Measurements from ENCODE around the gene ING2.

The ING2 gene

DNA sequence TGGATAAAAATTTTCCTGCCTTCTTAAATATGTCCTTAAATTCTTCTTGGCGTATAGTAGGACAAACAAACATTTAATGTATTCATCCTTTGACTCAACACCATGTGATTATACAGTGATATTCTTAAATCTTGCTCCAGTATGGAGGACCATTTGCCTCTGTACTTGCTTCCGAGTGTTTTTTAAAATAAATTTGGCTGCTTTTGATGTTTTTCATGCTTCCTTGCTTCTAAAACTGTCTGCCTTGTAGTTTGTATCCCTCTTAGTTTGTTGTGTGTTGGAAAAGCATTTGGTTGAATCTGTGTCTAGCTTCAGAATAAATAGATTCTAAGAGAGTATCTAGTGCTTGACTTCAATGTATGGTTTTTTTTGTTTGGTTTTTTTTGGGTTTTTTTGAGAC lies 12.3 kb downstream of the ING2 start:
- Histone ChIP-seq H3K27me3 (ENCODE audit: control insufficient read depth, insufficient read depth, low read length) (no peaks in the 10 kb centered on the region), H3K4me2 (ENCODE audit: low read length) (no peak overlapping the region), H2AFZ (no peak overlapping the region), H3K4me1 (no peaks in the 10 kb centered on the region), H3K79me2 (no peaks in the 10 kb centered on the region), H3K36me3 (ENCODE audit: control insufficient read depth, insufficient read depth, low read length) (no peaks in the 10 kb centered on the region), H3K9ac (no peak overlapping the region), H3K27ac (no peak overlapping the region), H3K9me3 (ENCODE audit: control insufficient read depth, low read length) (no peaks in the 10 kb centered on the region), H3K4me3 (ENCODE audit: low read depth, low read length) (no peak overlapping the region)
- no peak for TF ChIP-seq CTCF (IDR thresholded peaks at IDR 0.05)

DNA sequence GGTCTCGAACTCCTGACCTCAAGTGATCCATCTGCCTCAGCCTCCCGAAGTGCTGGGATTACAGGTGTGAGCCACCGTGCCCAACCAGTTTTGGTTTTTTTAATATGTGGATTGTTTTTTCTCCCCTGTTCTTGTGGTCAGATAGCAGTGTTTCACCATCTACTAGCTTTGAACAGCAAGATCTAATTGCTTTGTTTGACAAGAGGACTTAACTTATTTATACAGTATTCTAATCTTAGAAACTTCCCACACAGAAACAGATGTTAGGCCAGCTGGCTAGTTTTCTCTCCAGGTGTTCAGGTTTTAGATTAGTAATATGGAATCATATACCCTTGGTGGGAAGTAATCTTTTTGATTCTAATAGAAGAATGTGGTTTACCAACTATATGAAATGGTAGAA lies 12.9 kb downstream of the ING2 start:
- no peak for TF ChIP-seq CTCF (IDR thresholded peaks at IDR 0.05)
- H3K79me2 ChIP-seq = no peaks in the 10 kb centered on the region
- H3K4me1 ChIP-seq = no peaks in the 10 kb centered on the region
- H3K9me3 ChIP-seq (ENCODE audit: control insufficient read depth, low read length) = no peaks in the 10 kb centered on the region
- no peaks in the 10 kb centered on the region for H3K36me3 ChIP-seq (ENCODE audit: control insufficient read depth, insufficient read depth, low read length)
- H3K27me3 ChIP-seq (ENCODE audit: control insufficient read depth, insufficient read depth, low read length) = no peaks in the 10 kb centered on the region
- H3K27ac ChIP-seq = no peak overlapping the region
- no peak overlapping the region for H3K4me2 ChIP-seq (ENCODE audit: low read length)
- H3K4me3 ChIP-seq (ENCODE audit: low read depth, low read length) = no peak overlapping the region
- H3K9ac ChIP-seq = no peak overlapping the region
- no peak overlapping the region for H2AFZ ChIP-seq

- TF ChIP-seq CTCF (IDR thresholded peaks at IDR 0.05) = no peak
- Histone ChIP-seq H3K9ac (no peak overlapping the region), H3K79me2 (no peaks in the 10 kb centered on the region), H3K27me3 (ENCODE audit: control insufficient read depth, insufficient read depth, low read length) (no peaks in the 10 kb centered on the region), H3K27ac (no peak overlapping the region), H2AFZ (no peak overlapping the region), H3K36me3 (ENCODE audit: control insufficient read depth, insufficient read depth, low read length) (no peaks in the 10 kb centered on the region), H3K4me2 (ENCODE audit: low read length) (no peak overlapping the region), H3K9me3 (ENCODE audit: control insufficient read depth, low read length) (no peaks in the 10 kb centered on the region), H3K4me3 (ENCODE audit: low read depth, low read length) (no peak overlapping the region), H3K4me1 (no peaks in the 10 kb centered on the region)
Measured at GRCh38 chr4:183522821-183523220, 18.0 kb downstream of the ING2 start.

GRCh38 chr4:183527326-183527725 lies 22.5 kb downstream of the ING2 start:
- Histone ChIP-seq H2AFZ (no peak overlapping the region), H3K9ac (no peak overlapping the region), H3K4me3 (ENCODE audit: low read depth, low read length) (no peak overlapping the region), H3K27me3 (ENCODE audit: control insufficient read depth, insufficient read depth, low read length) (no peaks in the 10 kb centered on the region), H3K27ac (no peak overlapping the region), H3K36me3 (ENCODE audit: control insufficient read depth, insufficient read depth, low read length) (no peaks in the 10 kb centered on the region), H3K9me3 (ENCODE audit: control insufficient read depth, low read length) (no peaks in the 10 kb centered on the region), H3K4me2 (ENCODE audit: low read length) (no peak overlapping the region), H3K79me2 (no peaks in the 10 kb centered on the region), H3K4me1 (no peaks in the 10 kb centered on the region)
- no peak for TF ChIP-seq CTCF (IDR thresholded peaks at IDR 0.05)

DNA sequence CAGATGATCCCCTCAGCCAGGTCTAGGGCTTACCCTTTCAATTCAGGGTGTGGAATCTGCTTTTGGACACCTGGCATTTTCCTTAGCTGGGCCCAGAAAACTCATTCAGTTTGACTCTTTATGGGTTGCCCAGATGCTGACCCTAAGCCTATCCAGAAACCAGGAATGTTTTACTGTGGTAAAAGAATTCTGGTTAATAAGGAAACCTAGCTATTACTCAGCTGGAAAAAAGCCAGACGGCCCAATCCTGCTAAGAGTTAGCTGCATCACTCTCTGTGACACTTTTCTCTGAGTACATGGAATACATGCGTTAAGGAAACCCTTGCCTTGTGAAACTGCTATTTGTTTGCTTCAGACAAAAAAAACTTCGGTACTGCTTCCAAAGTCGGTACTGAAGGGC lies 28.0 kb downstream of the ING2 start:
- Histone ChIP-seq H3K27me3 (ENCODE audit: control insufficient read depth, insufficient read depth, low read length) (no peaks in the 10 kb centered on the region), H3K4me2 (ENCODE audit: low read length) (no peak overlapping the region), H3K27ac (no peak overlapping the region), H3K79me2 (no peaks in the 10 kb centered on the region), H3K9me3 (ENCODE audit: control insufficient read depth, low read length) (no peaks in the 10 kb centered on the region), H3K9ac (no peak overlapping the region), H3K36me3 (ENCODE audit: control insufficient read depth, insufficient read depth, low read length) (no peaks in the 10 kb centered on the region), H2AFZ (no peak overlapping the region), H3K4me3 (ENCODE audit: low read depth, low read length) (no peak overlapping the region), H3K4me1 (no peaks in the 10 kb centered on the region)
- no peak for TF ChIP-seq CTCF (IDR thresholded peaks at IDR 0.05)

Measured in parathyroid adenoma (tissue), 2 donors.